ENCODE results near the gene OR2Z1. TPM values are rescaled to one million over a fixed set of nuclear protein-coding genes. Genes with fewer than 3 reads are reported as not detected.
"Not testable (repeated sequence)": the region's sequence is repeated elsewhere in the genome, so short reads cannot be mapped to it uniquely, and the experiment has no call there.

Gene OR2Z1
- total RNA-seq, 1 donor from 2014 or later = not detected

DNA sequence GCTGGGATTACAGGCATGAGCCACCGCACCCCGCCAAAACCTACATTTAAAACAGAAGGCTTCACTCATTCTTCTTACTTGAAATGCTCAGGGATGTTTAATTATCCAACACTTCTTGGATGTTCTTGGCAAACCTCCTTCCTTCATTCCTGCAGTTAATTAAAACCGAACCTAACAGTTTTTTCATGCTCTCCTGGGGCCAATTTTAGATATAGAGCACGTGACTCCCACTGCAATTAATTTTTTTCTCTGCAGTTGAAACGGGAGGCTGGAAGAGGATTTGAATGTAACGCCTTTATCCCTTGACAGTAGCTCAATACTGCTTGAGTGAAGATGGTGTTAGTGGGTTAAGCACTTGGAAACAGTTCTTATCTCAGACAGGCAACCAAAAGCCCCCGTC, 18.2 kb upstream of the OR2Z1 start:
- H3K36me3 ChIP-seq = no peaks in the 10 kb centered on the region
- TF ChIP-seq CTCF (IDR thresholded peaks at IDR 0.05; ENCODE audit: borderline replicate concordance) = no peak
- DNase-seq = no peak
- H3K27me3 ChIP-seq (ENCODE audit: low read depth) = peaks cover 40% of the 10 kb centered on the region
- intact Hi-C loops (cut with micrococcal nuclease) = no loop called here
- no peak overlapping the region for H3K4me3 ChIP-seq
- H3K27ac ChIP-seq (replicated peaks) = no peak overlapping the region
- no peaks in the 10 kb centered on the region for H3K9me3 ChIP-seq (replicated peaks)
- H3K4me1 ChIP-seq = no peaks in the 10 kb centered on the region

GRCh38 chr19:8705304-8705703, 16.1 kb upstream of the OR2Z1 start:
- intact Hi-C loops (cut with micrococcal nuclease); H3K4me3 ChIP-seq; DNase-seq; H3K9me3 ChIP-seq (replicated peaks); H3K4me1 ChIP-seq; H3K27ac ChIP-seq (replicated peaks); H3K36me3 ChIP-seq: not testable (repeated sequence)
- peaks cover 28% of the 10 kb centered on the region for H3K27me3 ChIP-seq (ENCODE audit: low read depth)

- no peak for DNase-seq
- H3K36me3 ChIP-seq = no peaks in the 10 kb centered on the region
- no peak overlapping the region for H3K4me3 ChIP-seq
- H3K27ac ChIP-seq (replicated peaks) = no peak overlapping the region
- H3K4me1 ChIP-seq = no peaks in the 10 kb centered on the region
- peaks cover 27% of the 10 kb centered on the region for H3K27me3 ChIP-seq (ENCODE audit: low read depth)
- intact Hi-C loops (cut with micrococcal nuclease) = no loop called here
- no peaks in the 10 kb centered on the region for H3K9me3 ChIP-seq (replicated peaks)
- no peak for TF ChIP-seq CTCF (IDR thresholded peaks at IDR 0.05; ENCODE audit: borderline replicate concordance)
Observed at GRCh38 chr19:8705742-8706141, 15.7 kb upstream of the OR2Z1 start.

DNA sequence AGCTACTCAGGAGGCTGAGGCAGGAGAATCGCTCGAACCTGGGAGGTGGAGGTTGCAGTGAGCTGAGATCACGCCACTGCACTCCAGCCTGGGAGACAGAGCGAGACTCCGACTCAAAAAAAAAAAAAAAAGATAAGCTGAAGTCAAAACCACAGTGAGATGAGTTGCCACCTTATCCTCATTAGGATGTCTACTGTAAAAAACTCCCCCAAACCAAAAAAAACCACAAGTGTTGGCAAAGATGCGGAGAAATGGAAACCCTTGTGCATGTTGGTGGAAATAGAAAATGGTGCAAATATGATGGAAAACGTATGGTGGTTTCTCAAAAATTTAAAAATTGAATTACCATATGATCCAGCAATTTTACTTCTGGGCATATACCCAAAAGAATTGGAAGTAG, 11.1 kb upstream of the OR2Z1 start:
- Histone ChIP-seq H3K9me3 (replicated peaks) (peaks cover 18% of the 10 kb centered on the region), H3K27me3 (ENCODE audit: low read depth) (peaks cover 12% of the 10 kb centered on the region)
- H3K4me1 ChIP-seq; H3K36me3 ChIP-seq; DNase-seq; intact Hi-C loops (cut with micrococcal nuclease); H3K4me3 ChIP-seq; H3K27ac ChIP-seq (replicated peaks): not testable (repeated sequence)

DNA sequence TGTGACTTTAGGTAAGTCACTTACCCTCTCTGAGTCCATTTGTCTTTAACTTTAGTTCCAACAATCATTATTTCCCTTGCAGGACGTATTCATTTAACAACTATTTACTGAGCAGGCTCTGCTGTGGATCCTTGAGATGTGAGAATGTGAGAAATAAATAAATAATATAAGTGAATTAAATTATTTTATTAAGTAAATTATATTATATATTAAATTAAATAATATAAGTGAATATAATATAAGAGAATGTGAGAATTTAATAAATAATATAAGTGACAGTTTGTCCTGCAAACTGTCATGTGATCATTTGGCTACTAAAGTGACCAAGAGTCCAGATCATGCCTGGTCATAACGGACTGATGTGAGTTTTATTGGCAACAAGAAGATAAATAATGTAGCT, 598 bp downstream of the OR2Z1 start:
- no peak for DNase-seq
- no peak overlapping the region for H3K27ac ChIP-seq (replicated peaks)
- TF ChIP-seq CTCF (IDR thresholded peaks at IDR 0.05; ENCODE audit: borderline replicate concordance) = no peak
- H3K36me3 ChIP-seq = no peaks in the 10 kb centered on the region
- no peaks in the 10 kb centered on the region for H3K4me1 ChIP-seq
- H3K4me3 ChIP-seq = no peak overlapping the region
- H3K9me3 ChIP-seq (replicated peaks) = peaks cover 13% of the 10 kb centered on the region
- intact Hi-C loops (cut with micrococcal nuclease) = no loop called here
- H3K27me3 ChIP-seq (ENCODE audit: low read depth) = peaks cover 34% of the 10 kb centered on the region

DNA sequence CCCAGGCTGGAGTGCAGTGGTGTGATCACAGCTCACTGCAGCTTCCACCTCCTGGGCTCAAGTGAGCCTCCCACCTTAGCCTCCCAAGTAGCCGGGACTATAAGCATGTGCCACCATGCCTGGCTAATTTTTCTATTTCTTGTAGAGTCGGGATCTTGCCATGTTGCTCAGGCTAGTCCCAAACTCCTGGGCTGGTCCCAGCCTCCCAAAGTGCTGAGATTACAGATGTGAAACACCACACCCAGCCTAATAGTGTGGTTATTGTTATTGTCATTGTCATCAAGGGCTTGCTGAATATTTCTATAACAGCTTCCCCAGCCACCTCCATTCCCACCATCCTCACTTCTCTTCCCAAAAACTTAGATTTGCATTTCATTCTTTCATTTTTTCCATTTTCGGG, 2.8 kb downstream of the OR2Z1 start:
- peaks cover 34% of the 10 kb centered on the region for H3K27me3 ChIP-seq (ENCODE audit: low read depth)
- H3K9me3 ChIP-seq (replicated peaks) = no peaks in the 10 kb centered on the region
- DNase-seq = no peak
- H3K4me1 ChIP-seq = no peaks in the 10 kb centered on the region
- no peak overlapping the region for H3K4me3 ChIP-seq
- TF ChIP-seq CTCF (IDR thresholded peaks at IDR 0.05; ENCODE audit: borderline replicate concordance) = no peak
- intact Hi-C loops (cut with micrococcal nuclease) = no loop called here
- no peak overlapping the region for H3K27ac ChIP-seq (replicated peaks)
- H3K36me3 ChIP-seq = no peaks in the 10 kb centered on the region

Data from left ventricle myocardium inferior (tissue), 1 donor.